GM19025 (cell line): ENCODE measurements around the gene DBR1.

Experiments used
- ATAC-seq: cut with Tn5 transposase; IDR thresholded peaks from one replicate; pipeline ENCODE4 v1.9.1; 2021; ENCODE audit warnings: mild to moderate bottlenecking, low read depth, moderate library complexity; ENCODE audit not compliant: unreplicated experiment

The DBR1 gene

DNA sequence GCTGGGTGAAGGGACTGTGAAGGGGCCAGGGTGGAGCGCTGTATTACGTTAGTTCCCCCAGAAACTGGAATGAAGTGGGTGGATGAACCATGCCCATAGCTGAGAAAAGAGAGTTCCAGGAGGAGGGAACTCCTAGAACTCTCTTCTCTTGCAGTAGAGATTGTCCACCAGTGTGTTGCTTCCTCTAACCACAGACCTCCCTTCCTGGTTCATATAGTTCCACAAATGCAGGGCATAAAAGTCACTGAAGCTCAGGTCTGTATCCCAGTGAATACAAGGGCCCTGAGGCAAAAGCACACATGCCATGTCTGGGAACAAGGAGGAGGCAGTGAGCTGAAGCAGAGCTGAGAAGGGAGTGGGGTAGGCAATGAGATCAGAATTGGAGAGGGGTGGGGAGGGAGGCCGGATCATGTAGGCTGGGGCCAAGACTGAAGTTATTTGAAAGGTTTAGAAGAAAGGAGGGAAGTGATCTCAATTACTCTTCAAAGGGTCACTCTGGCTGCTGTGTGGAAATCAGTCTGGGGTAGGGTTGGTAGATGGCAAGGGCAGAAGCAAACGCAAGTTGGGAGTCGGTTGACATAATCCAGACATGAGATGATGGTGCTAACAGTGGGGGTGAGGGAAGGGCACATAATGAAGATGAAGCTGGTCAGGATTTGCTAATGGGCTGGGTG lies 49.0 kb downstream of the DBR1 start:
- no peak for ATAC-seq

- no peak for ATAC-seq
Measured at GRCh38 chr3:138124706-138125355, 49.9 kb downstream of the DBR1 start.

GRCh38 chr3:138124188-138124587 lies 50.5 kb downstream of the DBR1 start:
- ATAC-seq: no peak

DNA sequence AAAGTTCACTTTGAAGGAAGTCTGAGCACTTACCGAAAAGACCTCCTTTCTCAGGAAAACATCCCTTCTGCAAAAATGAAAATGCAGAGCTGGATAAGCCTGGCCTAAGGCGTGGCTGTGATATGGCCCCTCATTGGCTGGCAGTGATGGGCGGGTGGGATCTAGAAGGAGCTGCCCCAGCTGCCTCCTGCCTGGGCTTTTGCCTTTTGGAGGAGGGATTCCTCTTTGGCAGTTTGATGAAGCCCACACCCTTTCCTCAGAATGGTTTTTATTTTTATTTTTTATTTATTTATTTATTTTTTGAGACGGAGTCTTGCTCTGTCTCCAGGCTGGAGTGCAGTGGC lies 55.3 kb downstream of the DBR1 start:
- ATAC-seq: no peak

- peak; percentile 47 for ATAC-seq
Measured at GRCh38 chr3:138118612-138119422, 55.9 kb downstream of the DBR1 start.

DNA sequence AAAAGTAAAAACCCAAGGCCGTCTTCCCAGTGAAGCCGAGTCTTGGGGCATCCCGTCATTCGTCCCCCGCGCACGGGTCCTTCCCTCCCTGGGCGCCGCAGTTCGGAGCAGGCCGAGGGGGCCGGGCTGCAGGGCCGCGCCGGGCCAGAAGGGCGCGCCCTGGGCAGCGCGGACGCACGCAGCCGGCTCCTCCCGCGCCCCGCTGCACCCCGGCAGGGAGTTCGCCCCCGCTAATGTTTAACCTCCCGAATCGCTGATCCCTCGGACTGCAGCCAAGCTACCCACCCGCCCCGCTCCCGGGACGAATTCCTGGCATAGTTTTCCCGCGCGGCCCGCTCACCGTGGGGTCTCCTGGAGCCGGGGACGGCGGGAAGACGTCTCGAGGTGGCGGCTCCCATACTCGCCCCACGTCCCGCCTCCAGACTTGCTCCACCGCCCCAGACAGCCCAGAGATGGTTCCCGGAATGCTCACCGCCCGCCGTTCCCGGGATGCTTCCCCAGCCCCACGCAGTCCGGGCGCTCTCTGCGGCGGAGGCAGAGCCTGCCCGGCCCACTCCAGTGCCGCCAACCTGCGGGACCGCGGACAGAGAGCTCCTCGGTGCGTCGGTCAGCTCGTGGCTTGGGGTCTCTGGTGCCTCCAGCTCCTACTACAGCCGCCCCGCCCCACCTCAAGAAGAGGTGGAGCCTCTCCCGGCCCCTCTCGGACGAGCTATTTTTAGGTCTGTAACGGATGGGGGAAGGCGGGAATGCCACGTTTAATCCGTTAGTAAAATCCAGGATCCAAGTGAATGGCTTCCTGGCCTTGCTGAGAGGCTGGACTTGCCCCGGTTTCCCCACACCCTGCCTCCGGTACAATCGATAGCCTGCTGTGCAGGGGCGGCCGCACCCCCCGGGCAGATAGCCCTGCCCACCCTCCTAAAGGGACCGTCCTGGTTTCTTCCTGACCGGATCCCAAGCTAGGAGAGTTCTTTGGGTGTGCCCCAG lies 59.4 kb downstream of the DBR1 start, which contains the start of gene DZIP1L:
Gene DZIP1L (minus strand): TSS at position 621 of the 984 bp plus-strand sequence. CDS start 11,637 bp downstream, outside the sequence.
- peak; percentile 70 for ATAC-seq

DNA sequence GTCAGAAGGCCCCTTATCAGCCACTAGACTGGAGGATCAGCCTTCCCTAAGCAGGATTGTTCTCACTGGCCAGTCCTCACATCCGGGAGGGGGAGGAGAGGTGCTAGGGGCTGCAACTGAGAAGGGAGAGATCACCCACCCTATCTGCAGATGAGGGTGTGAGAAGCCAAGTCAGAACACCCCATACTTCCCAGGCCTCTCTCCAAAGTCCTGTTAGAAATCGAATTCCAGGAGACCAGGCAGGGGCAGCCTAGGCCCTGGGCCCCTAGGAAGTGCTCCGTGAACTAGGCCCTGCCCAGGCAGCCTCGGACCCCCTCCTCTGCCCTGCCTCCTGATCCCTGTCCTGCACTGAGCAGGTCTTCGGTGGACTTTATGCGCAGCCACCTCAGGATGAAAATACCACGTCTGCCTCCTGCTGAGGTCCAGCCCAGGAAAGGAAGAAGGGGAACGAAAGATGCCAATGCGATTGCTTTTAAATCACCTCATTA lies 60.2 kb downstream of the DBR1 start:
- no peak for ATAC-seq

DNA sequence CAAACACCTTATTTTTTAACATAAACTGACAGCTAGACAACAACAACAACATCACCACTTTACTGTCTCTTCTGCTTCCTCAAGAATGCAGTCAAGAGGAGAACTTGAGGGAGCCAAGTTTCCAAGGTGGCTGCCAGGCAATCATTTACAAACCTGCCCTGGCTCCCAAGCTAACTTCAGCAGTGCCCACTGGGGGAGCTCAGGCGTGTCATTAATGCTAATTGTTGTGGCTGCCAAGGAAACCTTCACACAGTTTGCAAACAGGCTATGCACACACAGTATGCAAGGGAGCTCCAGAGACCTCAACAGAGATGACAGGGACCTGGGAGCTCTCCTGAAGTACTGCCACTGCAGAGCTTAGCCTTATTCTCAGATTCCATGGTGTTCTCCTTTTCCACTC lies 61.4 kb downstream of the DBR1 start:
- ATAC-seq: no peak

DNA sequence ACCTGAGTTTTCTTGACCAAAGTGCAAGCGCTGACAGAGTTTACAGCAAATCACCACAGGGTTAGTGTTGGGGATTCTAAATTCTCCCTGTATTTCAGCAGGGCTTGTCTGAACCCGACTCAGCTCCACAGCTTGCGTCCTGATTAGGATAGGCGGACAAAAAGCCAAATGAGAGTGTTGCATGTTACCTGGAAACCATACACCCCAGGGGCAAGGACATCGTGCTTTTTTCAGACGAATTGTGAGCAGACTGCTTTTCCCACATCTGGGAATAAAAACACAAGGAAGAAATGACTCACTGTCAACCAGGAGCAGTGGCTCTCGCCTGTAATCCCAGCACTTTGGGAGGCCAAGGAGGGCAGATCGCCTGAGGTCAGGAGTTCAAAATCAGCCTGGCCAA lies 62.4 kb downstream of the DBR1 start:
- no peak for ATAC-seq
